ENCODE results near the gene AVPR1B. TPM values are rescaled to one million over a fixed set of nuclear protein-coding genes. Genes with fewer than 3 reads are reported as not detected.

The AVPR1B gene
- total and polyA plus RNA-seq, 2 of the 13 experiments (the other 11 are each of a cell fraction or from before 2014, with no cell fraction given), result 0.05 TPM; not detected in 1

- TF ChIP-seq ATF4 (CRISPR knock-in tag; IDR thresholded peaks at IDR 0.05), result no peak
- no peak for TF ChIP-seq NCOA5 (CRISPR knock-in tag; IDR thresholded peaks at IDR 0.05)
- no peak for TF ChIP-seq GABPA (IDR thresholded peaks at IDR 0.05; ENCODE audit: low read depth, low read length)
- TF ChIP-seq GABPA (CRISPR knock-in tag; IDR thresholded peaks at IDR 0.05; ENCODE audit: low read depth), result peak; percentile 25; the same call in 1 of the 2 replicates
- TF ChIP-seq ETV5 (CRISPR knock-in tag; IDR thresholded peaks at IDR 0.05; ENCODE audit: borderline replicate concordance), result peak; percentile 64; the same call in 1 of the 2 replicates
- no peak for TF ChIP-seq ZNF274 (CRISPR knock-in tag; IDR thresholded peaks at IDR 0.05)
- TF ChIP-seq GFI1 (CRISPR knock-in tag; IDR thresholded peaks at IDR 0.05; ENCODE audit: borderline replicate concordance), result no peak
- TF ChIP-seq HHEX (CRISPR knock-in tag; IDR thresholded peaks at IDR 0.05), result no peak
- TF ChIP-seq SOX6 (IDR thresholded peaks at IDR 0.05), result no peak
- TF ChIP-seq SOX6 (CRISPR knock-in tag; IDR thresholded peaks at IDR 0.05), result peak; percentile 49; the same call in 1 of the 2 replicates
- TF ChIP-seq ZNF547 (CRISPR knock-in tag; IDR thresholded peaks at IDR 0.05), result peak; percentile 30; the same call in 1 of the 2 replicates
- no peak for TF ChIP-seq ZNF672 (CRISPR knock-in tag; IDR thresholded peaks at IDR 0.05)
- TF ChIP-seq ZNF501 (CRISPR knock-in tag; IDR thresholded peaks at IDR 0.05), result peak; percentile 69
- TF ChIP-seq HNF1A (IDR thresholded peaks at IDR 0.05; ENCODE audit: low read depth), result peak; percentile 95
- peak; percentile 92 for TF ChIP-seq HNF1A (CRISPR knock-in tag; IDR thresholded peaks at IDR 0.05; ENCODE audit: borderline replicate concordance)
- peak; percentile 39; the same call in 1 of the 2 replicates for TF ChIP-seq FOXP4 (CRISPR knock-in tag; IDR thresholded peaks at IDR 0.05)
- peak; percentile 17 for TF ChIP-seq XRCC5 (optimal IDR thresholded peaks at IDR 0.05; ENCODE audit: low read length)
- TF ChIP-seq HOXA9 (CRISPR knock-in tag; IDR thresholded peaks at IDR 0.05; ENCODE audit: borderline replicate concordance), result no peak
- TF ChIP-seq MYC (CRISPR knock-in tag; IDR thresholded peaks at IDR 0.05; ENCODE audit: borderline replicate concordance), result peak; percentile 51; the same call in 1 of the 2 replicates
- TF ChIP-seq SOX13 (IDR thresholded peaks at IDR 0.05), result no peak
- 0 out of 4 replicates have a peak, but pooled peaks of 1 of the 2 experiments have one; percentile 29 for TF ChIP-seq SOX13 (CRISPR knock-in tag; conservative IDR thresholded peaks at IDR 0.05 in 1 of 2, IDR thresholded peaks at IDR 0.05 in 1 of 2)
- peak; percentile 1 for TF ChIP-seq TEAD3 (CRISPR knock-in tag; optimal IDR thresholded peaks at IDR 0.05; ENCODE audit: borderline replicate concordance)
- no peak for TF ChIP-seq ZC3H4 (CRISPR knock-in tag; IDR thresholded peaks at IDR 0.05; ENCODE audit: borderline replicate concordance)
- TF ChIP-seq PHF21A (CRISPR knock-in tag; IDR thresholded peaks at IDR 0.05), result peak; percentile 39; the same call in 1 of the 2 replicates
Measured at GRCh38 chr1:206112600-206113301, 4.4 kb downstream of the AVPR1B start (continued).
